ENCODE results near the gene RAVER2.

DNA sequence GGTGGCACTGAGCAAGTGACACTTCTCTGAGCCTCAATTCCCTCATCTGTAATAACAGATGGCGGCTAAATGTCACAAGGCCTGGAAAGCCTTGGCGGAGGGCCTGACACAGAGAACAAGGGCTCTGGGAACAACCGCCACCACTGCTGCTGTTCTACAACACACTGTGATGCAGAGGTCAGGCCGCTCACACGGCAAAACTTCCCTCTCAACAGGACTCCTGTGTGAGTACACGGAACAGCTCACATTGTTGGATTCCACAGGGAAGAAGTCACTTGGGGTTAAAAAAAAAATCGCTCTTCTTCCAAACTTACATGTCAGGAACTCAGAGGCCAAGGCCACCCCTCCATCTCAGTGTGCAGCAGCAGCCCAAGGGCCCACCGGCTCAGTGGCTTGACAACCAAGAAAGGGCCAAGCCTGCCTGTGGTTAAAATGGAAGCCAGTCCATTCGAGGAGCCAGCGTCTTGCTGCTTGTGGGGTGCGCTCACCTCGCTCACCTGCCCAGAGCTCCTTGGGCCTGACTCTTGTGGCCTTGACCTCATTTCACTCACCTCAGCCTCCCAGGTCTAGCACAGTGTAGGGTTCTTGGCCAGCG, 101.1 kb downstream of the RAVER2 start:
- TF ChIP-seq, protein P1, sequence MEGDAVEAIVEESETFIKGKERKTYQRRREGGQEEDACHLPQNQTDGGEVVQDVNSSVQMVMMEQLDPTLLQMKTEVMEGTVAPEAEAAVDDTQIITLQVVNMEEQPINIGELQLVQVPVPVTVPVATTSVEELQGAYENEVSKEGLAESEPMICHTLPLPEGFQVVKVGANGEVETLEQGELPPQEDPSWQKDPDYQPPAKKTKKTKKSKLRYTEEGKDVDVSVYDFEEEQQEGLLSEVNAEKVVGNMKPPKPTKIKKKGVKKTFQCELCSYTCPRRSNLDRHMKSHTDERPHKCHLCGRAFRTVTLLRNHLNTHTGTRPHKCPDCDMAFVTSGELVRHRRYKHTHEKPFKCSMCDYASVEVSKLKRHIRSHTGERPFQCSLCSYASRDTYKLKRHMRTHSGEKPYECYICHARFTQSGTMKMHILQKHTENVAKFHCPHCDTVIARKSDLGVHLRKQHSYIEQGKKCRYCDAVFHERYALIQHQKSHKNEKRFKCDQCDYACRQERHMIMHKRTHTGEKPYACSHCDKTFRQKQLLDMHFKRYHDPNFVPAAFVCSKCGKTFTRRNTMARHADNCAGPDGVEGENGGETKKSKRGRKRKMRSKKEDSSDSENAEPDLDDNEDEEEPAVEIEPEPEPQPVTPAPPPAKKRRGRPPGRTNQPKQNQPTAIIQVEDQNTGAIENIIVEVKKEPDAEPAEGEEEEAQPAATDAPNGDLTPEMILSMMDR (conservative IDR thresholded peaks at IDR 0.05; ENCODE audit: low read depth, low read length) = no peak
- no peak for TF ChIP-seq EZH2 (IDR thresholded peaks at IDR 0.05; ENCODE audit: low read length, unreplicated experiment)
